Ovary (tissue), 3 donors: ENCODE data around the gene CLDN25.

Experiments used
- EP300 ChIP-seq: sonication (generic); formaldehyde crosslinking; IDR thresholded peaks from one replicate; pipeline ENCODE4 v1.6.1; 2017; ENCODE audit warnings: antibody characterized with exemption
- POLR2A ChIP-seq: fragments of 450-650 bp; IDR thresholded peaks from one replicate; pipeline ENCODE4 v1.6.1; 2017; ENCODE audit warnings: antibody characterized with exemption, mild to moderate bottlenecking, moderate library complexity
- TF ChIP-seq, protein P1 (sequence below), 3 donors: fragments of 450-650 bp in 2 of 3; fragments of 200-600 bp in 1 of 3; IDR thresholded peaks; one replicate each; pipeline versions ENCODE4 v1.5.1 to v1.8.0; 2016 to 2022; ENCODE audit warnings: antibody characterized with exemption in 3 of 3, mild to moderate bottlenecking in 1 of 3
- donor health status: DM: no; HTN: no; CAD: no.

DNA sequence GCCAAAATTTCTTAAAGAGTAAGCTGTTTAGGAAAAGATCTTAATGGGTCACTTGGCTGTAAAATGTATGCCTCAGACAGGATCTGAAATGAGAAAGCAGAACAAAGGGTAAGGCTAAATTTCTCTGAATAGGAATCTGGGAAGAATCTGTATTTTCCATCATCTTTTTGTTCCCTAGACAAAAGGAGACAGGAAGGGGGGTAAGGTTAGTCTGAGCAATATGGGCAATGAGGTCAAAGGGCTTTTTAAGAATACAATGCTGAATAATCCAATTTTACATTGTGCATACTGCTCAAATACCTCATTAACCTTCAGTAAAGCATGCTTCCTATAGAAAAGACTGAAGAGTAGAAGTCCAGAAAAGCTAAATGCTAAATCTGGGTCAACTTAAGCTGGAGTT, 34.6 kb downstream of the CLDN25 start:
- TF ChIP-seq, protein P1, sequence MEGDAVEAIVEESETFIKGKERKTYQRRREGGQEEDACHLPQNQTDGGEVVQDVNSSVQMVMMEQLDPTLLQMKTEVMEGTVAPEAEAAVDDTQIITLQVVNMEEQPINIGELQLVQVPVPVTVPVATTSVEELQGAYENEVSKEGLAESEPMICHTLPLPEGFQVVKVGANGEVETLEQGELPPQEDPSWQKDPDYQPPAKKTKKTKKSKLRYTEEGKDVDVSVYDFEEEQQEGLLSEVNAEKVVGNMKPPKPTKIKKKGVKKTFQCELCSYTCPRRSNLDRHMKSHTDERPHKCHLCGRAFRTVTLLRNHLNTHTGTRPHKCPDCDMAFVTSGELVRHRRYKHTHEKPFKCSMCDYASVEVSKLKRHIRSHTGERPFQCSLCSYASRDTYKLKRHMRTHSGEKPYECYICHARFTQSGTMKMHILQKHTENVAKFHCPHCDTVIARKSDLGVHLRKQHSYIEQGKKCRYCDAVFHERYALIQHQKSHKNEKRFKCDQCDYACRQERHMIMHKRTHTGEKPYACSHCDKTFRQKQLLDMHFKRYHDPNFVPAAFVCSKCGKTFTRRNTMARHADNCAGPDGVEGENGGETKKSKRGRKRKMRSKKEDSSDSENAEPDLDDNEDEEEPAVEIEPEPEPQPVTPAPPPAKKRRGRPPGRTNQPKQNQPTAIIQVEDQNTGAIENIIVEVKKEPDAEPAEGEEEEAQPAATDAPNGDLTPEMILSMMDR (IDR thresholded peaks at IDR 0.05) = no peak
- TF ChIP-seq EP300 (no peak), POLR2A (no peak)
